Transverse colon (tissue), 4 donors: Measurements from ENCODE around the gene MBNL2. TPM values are rescaled to one million over a fixed set of nuclear protein-coding genes. Genes with fewer than 3 reads are reported as not detected.

ENCODE experiments used
- DNase-seq: peaks from one replicate; pipeline ENCODE4 v3.0.0-alpha.2; 2019
- H3K27ac ChIP-seq, 4 donors: fragments of 200-600 bp; sonication (generic); 2 replicates each; pipeline ENCODE4 v1.5.1; 2016 to 2018; ENCODE audit warnings: inconsistent platforms in 4 of 4
- H3K27me3 ChIP-seq: fragments of 200-600 bp; sonication (generic); 2 replicates; pipeline ENCODE4 v1.5.1; 2017; ENCODE audit warnings: inconsistent platforms
- H3K36me3 ChIP-seq, 4 donors: fragments of 200-600 bp; sonication (generic); 2 replicates each; pipeline ENCODE4 v1.5.1; 2017 to 2019; ENCODE audit warnings: inconsistent platforms in 4 of 4
- H3K4me1 ChIP-seq, 4 donors: fragments of 200-600 bp; sonication (generic); 2 replicates each; pipeline ENCODE4 v1.5.1; 2017 to 2020; ENCODE audit warnings: inconsistent platforms in 4 of 4
- H3K4me3 ChIP-seq, 4 donors: fragments of 200-600 bp; sonication (generic); 1 replicate in 1 of 4; 2 replicates in 3 of 4; pipeline versions ENCODE4 v1.5.1 to v1.6.1; 2017 to 2019; ENCODE audit warnings: inconsistent platforms in 4 of 4
- H3K9me3 ChIP-seq, 2 donors: fragments of 200-600 bp; sonication (generic); 2 replicates each; pipeline ENCODE4 v1.5.1; 2017 to 2019; ENCODE audit warnings: inconsistent platforms in 2 of 2
- EP300 ChIP-seq: sonication (generic); formaldehyde crosslinking; IDR thresholded peaks from one replicate; pipeline ENCODE4 v1.6.1; 2017; ENCODE audit warnings: antibody characterized with exemption, low read depth
- POLR2A ChIP-seq: fragments of 450-650 bp; IDR thresholded peaks from one replicate; pipeline ENCODE4 v1.6.1; 2016; ENCODE audit warnings: antibody characterized with exemption, mild to moderate bottlenecking, moderate library complexity
- POLR2AphosphoS5 ChIP-seq, 3 donors: sonication (generic); formaldehyde crosslinking; IDR thresholded peaks; one replicate each; pipeline ENCODE4 v1.6.1; 2016; ENCODE audit warnings: antibody characterized with exemption in 3 of 3
- WGBS, 2 donors: methylation state at CpG; one replicate each; pipeline ENCODE4 v1.1.5; 2018; ENCODE audit warnings: low coverage in 1 of 2; 5-methylcytosine and 5-hydroxymethylcytosine counted together
- in situ Hi-C, 4 donors: fragments of 200-750 bp; cut with MboI; loops; one replicate each; pipeline versions ENCODE4 v1.15.0 to v1.15.1; 2017; ENCODE audit warnings: low sequenced_read_pairs in 3 of 4, low pct_ligation_motif_present in 1 of 4, low pct_unique_long_range_greater_than_20kb in 1 of 4
- intact Hi-C: fragments of 100-400 bp; cut with DNase I; formaldehyde crosslinking; loops from one replicate; pipeline ENCODE4 v1.15.1; 2023; ENCODE audit warnings: low total_unique reads
- total RNA-seq, 4 donors: library from RNA; depleted of rRNA; stranded (reverse); fragments of >200 nt; gene quantifications; one replicate each; pipeline ENCODE4 v1.1.0, GENCODE V29; 2016
- TF ChIP-seq, protein P1 (sequence below), 5 experiments: fragments of 200-600 bp in 3 of 5; fragments of 450-650 bp in 2 of 5; sonication (generic) in 3 of 5; IDR thresholded peaks; 1 replicate in 2 of 5; 2 replicates in 3 of 5; pipeline ENCODE4 v1.5.1; 2016 to 2017; ENCODE audit warnings: antibody characterized with exemption in 5 of 5, inconsistent platforms in 3 of 5, mild to moderate bottlenecking in 2 of 5, moderate library complexity in 1 of 5

Gene MBNL2
- total RNA-seq, 4 donors from 2014 or later = 26.9 to 53.7 (median 46.1) TPM

DNA sequence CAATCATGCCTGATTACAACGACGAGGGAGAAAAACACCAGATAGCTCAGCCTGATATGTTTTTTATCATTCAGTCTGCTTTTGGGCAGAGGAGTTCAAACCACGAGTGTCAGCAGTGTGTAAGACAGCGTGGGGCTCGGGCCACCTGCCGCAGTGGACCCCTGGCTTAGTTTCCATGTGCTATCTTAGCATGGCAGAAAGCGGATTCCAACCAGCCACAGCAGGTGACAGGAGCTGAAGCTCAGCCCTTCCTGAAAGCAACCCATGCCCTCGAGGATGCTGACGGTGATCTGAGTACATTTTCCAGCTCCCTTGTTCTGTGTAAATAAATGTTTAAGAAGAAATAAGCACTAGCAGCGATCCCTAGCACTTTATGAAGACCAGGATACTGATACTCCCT, 32.2 kb upstream of the MBNL2 start:
- Histone ChIP-seq H3K4me3 (no peak overlapping the region), H3K36me3 (no peaks in the 10 kb centered on the region), H3K9me3 (no peaks in the 10 kb centered on the region), H3K27me3 (no peaks in the 10 kb centered on the region), H3K4me1 (peaks cover 0 to 4% (median 0%) of the 10 kb centered on the region in 4 donors), H3K27ac (no peak overlapping the region)
- WGBS, 2 donors = 43 to 84% methylated on average over 1 to 10 of the region's 10 CpGs
- TF ChIP-seq EP300 = no peak
- TF ChIP-seq POLR2AphosphoS5 (IDR thresholded peaks at IDR 0.05) = no peak
- no peak for TF ChIP-seq POLR2A
- TF ChIP-seq, protein P1, sequence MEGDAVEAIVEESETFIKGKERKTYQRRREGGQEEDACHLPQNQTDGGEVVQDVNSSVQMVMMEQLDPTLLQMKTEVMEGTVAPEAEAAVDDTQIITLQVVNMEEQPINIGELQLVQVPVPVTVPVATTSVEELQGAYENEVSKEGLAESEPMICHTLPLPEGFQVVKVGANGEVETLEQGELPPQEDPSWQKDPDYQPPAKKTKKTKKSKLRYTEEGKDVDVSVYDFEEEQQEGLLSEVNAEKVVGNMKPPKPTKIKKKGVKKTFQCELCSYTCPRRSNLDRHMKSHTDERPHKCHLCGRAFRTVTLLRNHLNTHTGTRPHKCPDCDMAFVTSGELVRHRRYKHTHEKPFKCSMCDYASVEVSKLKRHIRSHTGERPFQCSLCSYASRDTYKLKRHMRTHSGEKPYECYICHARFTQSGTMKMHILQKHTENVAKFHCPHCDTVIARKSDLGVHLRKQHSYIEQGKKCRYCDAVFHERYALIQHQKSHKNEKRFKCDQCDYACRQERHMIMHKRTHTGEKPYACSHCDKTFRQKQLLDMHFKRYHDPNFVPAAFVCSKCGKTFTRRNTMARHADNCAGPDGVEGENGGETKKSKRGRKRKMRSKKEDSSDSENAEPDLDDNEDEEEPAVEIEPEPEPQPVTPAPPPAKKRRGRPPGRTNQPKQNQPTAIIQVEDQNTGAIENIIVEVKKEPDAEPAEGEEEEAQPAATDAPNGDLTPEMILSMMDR (IDR thresholded peaks at IDR 0.05) = no peak
- in situ Hi-C loops = no loop called here
- intact Hi-C loops = no loop called here
- DNase-seq = no peak

- no peak for DNase-seq
- intact Hi-C loops = no loop called here
- Histone ChIP-seq H3K9me3 (no peaks in the 10 kb centered on the region), H3K27me3 (no peaks in the 10 kb centered on the region), H3K4me3 (no peak overlapping the region), H3K4me1 (peaks cover 0 to 4% (median 0%) of the 10 kb centered on the region in 4 donors), H3K27ac (no peak overlapping the region), H3K36me3 (no peaks in the 10 kb centered on the region)
- whole genome bisulfite sequencing, 2 donors = 61 to 77% methylated on average over 7 of the region's 7 CpGs
- TF ChIP-seq POLR2A (no peak), EP300 (no peak), POLR2AphosphoS5 (IDR thresholded peaks at IDR 0.05) (no peak)
- TF ChIP-seq, protein P1 (IDR thresholded peaks at IDR 0.05) = no peak
- in situ Hi-C loops = no loop called here
Observed at GRCh38 chr13:97191142-97191541, 31.0 kb upstream of the MBNL2 start.

GRCh38 chr13:97191615-97192014, 30.5 kb upstream of the MBNL2 start:
- WGBS, 2 donors = 40% methylated on average over 2 of the region's 2 CpGs; no CpG with 5 or more reads in 1 of the 2 donors
- no peak for DNase-seq
- Histone ChIP-seq H3K36me3 (no peaks in the 10 kb centered on the region), H3K4me3 (no peak overlapping the region), H3K27ac (no peak overlapping the region), H3K27me3 (no peaks in the 10 kb centered on the region), H3K9me3 (no peaks in the 10 kb centered on the region), H3K4me1 (peaks cover 0 to 4% (median 0%) of the 10 kb centered on the region in 4 donors)
- intact Hi-C loops = no loop called here
- TF ChIP-seq, protein P1 (IDR thresholded peaks at IDR 0.05) = no peak
- no peak for TF ChIP-seq EP300
- TF ChIP-seq POLR2A = no peak
- no peak for TF ChIP-seq POLR2AphosphoS5 (IDR thresholded peaks at IDR 0.05)
- in situ Hi-C loops = no loop called here

DNA sequence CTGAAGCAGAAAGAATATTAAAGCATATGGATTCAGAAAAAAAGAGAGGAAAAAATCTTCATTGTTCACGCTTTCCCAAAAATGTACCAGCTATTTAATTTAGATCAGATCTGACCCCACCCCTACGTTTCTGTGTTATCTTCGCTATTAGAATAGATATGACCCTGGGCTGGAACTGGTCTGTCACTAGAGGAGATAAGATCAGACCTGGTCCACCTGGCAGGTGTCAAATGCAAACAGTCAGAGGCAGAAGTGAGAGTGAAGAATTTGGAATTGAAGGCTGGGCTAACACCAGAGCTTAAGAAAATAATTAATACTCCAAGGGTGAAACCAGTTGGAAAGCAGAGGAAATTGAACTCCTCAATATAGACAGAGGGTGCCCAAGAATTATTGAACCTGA, 30.0 kb upstream of the MBNL2 start:
- no peaks in the 10 kb centered on the region for H3K9me3 ChIP-seq
- H3K36me3 ChIP-seq = no peaks in the 10 kb centered on the region
- no peak overlapping the region for H3K27ac ChIP-seq
- peaks cover 0 to 4% (median 0%) of the 10 kb centered on the region in 4 donors for H3K4me1 ChIP-seq
- intact Hi-C loops (no loop called here), in situ Hi-C loops (no loop called here)
- 83 to 90% methylated on average over 3 of the region's 3 CpGs for WGBS, 2 donors
- DNase-seq = no peak
- H3K4me3 ChIP-seq = no peak overlapping the region
- no peak for TF ChIP-seq POLR2AphosphoS5 (IDR thresholded peaks at IDR 0.05)
- no peaks in the 10 kb centered on the region for H3K27me3 ChIP-seq

- no peak overlapping the region for H3K4me3 ChIP-seq
- H3K27me3 ChIP-seq = no peaks in the 10 kb centered on the region
- TF ChIP-seq, protein P1 (IDR thresholded peaks at IDR 0.05) = no peak
- no peak for TF ChIP-seq EP300
- no peak for TF ChIP-seq POLR2A
- TF ChIP-seq POLR2AphosphoS5 (IDR thresholded peaks at IDR 0.05) = no peak
- H3K36me3 ChIP-seq = no peaks in the 10 kb centered on the region
- in situ Hi-C loops (no loop called here), intact Hi-C loops (no loop called here)
- no peak for DNase-seq
- H3K4me1 ChIP-seq = peaks cover 0 to 4% (median 0%) of the 10 kb centered on the region in 4 donors
- H3K27ac ChIP-seq = no peak overlapping the region
- WGBS, 2 donors = 92% methylated on average over 2 to 5 of the region's 5 CpGs
- no peaks in the 10 kb centered on the region for H3K9me3 ChIP-seq
Observed at GRCh38 chr13:97193577-97193976, 28.6 kb upstream of the MBNL2 start.
